ENCODE data around the gene BOK.

GRCh38 chr2:241574911-241575623 lies 16.5 kb downstream of the BOK start:
- TF ChIP-seq USF1 (CRISPR knock-in tag; IDR thresholded peaks at IDR 0.05) (no peak), CCAR2 (IDR thresholded peaks at IDR 0.05; ENCODE audit: low read depth, low read length) (no peak), FOXJ2 (tag; IDR thresholded peaks at IDR 0.05) (no peak), MEF2D (tag; conservative IDR thresholded peaks at IDR 0.05; ENCODE audit: low read depth) (no peak), EZH2 (IDR thresholded peaks at IDR 0.05; ENCODE audit: borderline replicate concordance, low read depth, low read length) (no peak), TAF1 (IDR thresholded peaks at IDR 0.05; ENCODE audit: control insufficient read depth, extremely low read depth, insufficient read depth, low read length, severe bottlenecking) (no peak), PPARD (CRISPR knock-in tag; IDR thresholded peaks at IDR 0.05) (no peak), HDAC2 (IDR thresholded peaks at IDR 0.05) (no peak), POLR2A (conservative IDR thresholded peaks at IDR 0.05) (no peak), E2F1 (CRISPR knock-in tag; IDR thresholded peaks at IDR 0.05) (no peak), POLR2AphosphoS5 (IDR thresholded peaks at IDR 0.05; ENCODE audit: control insufficient read depth, insufficient read depth, low read depth, low read length) (no peak), ZNF511 (CRISPR knock-in tag; IDR thresholded peaks at IDR 0.05) (no peak)

Measured in K562 (cell line).